HG02798 (cell line): ENCODE measurements around the gene MMS22L.

Experiments
- ATAC-seq: cut with Tn5 transposase; IDR thresholded peaks from one replicate; pipeline ENCODE4 v1.9.1; 2021; ENCODE audit warnings: mild to moderate bottlenecking; ENCODE audit not compliant: unreplicated experiment, poor library complexity

MMS22L gene

DNA sequence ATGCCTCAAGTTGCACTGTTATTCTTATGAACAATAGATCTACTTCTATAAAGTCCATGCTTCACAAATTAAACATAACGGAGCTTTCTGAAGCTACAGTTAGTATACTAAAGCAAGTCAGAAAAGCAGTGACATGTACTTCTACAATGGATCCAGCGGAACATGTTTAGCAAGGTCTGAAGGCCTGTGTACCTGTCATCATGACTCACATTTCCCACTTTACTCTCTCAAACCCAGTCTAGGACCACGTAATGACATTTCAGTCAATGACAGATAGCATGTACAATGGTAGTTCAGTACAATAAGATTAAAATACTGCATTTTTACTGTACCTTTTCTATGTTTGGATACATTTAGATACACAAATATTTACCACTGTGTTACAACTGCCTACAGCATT lies 132.1 kb downstream of the MMS22L start:
- ATAC-seq: no peak

DNA sequence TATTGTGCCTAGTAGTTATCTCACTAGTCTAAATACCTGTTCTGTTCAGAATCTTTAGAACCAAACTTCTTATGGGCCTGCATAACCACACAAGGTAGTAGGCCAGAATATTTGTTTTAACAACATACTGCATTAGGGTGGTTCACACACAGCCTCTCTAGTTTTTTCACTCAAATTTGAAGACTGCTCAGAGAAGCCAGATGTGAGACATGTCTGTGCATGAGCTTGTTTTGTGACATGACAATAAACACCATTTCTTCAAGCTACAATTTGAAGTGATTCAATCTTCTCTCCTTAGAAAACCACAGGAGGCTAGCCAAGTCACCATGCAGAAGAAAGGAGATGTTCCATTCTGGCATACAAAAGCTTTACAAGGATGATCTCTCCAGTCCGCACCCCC lies 135.6 kb downstream of the MMS22L start:
- ATAC-seq: no peak

DNA sequence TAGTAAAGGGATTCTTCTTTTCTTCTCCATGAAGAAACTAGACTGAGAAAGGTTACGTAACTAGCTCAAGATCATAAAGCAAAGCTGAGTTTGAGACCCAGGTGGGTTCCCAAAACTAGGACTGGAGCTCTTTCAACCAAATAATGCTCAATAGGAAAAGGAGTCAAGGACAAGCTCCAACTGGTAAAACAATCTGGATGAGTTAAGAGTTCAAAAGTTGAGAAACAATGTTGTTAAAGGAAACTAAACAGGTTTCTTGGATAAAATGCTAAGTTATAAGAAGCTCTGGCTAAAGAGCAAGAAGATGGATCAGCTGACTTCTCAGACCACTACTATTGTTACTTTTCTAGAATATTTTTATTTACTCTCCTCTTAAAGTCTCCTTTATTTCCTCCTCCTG lies 137.3 kb downstream of the MMS22L start:
- no peak for ATAC-seq

DNA sequence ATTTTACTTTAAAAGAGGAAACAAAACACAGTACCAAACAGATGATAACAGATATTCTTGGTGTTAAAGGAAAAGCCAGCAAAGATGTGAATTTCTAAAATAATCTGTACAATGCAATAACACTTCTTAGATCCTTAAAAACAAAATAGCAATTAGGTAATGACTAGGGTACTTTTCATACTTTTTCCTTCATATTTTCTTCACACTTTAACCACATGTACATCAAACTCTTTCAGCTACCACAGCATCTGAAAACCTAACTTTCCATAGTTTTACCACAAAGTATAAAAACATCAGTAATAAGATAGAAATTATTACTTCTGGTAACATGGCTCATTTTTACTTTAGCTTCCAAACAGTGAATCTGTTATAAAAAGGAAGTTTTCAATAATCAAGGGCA lies 141.3 kb downstream of the MMS22L start:
- no peak for ATAC-seq

- no peak for ATAC-seq
Observed at GRCh38 chr6:97138581-97138980, 144.4 kb downstream of the MMS22L start.

GRCh38 chr6:97136626-97137358 lies 146.2 kb downstream of the MMS22L start:
- ATAC-seq: peak; percentile 63

DNA sequence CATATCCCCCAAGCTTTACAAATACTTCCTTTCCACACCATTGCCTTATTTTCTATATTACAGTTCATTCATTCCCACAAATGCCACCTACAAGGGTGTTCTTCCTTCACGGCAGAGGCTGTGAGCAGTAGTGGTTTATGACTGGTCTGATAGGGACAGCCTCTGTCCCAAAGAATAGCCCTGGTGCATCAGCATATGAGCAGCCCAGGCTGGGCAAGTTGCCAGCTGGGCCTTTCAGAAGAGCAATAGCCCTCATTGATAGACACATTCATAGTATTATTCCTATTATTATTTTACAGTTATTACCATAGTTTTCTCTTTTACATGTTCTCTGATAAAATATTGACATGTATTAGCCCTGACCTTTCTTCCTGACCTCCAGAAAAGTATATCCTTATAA lies 149.9 kb downstream of the MMS22L start:
- no peak for ATAC-seq

GRCh38 chr6:97129106-97129505 lies 153.9 kb downstream of the MMS22L start:
- ATAC-seq: no peak

GRCh38 chr6:97128507-97128906 lies 154.5 kb downstream of the MMS22L start:
- ATAC-seq: no peak

GRCh38 chr6:97123652-97124051 lies 159.4 kb downstream of the MMS22L start:
- no peak for ATAC-seq

GRCh38 chr6:97123112-97123511 lies 159.9 kb downstream of the MMS22L start:
- ATAC-seq: no peak

- no peak for ATAC-seq
Observed at GRCh38 chr6:97120511-97120910, 162.5 kb downstream of the MMS22L start.

DNA sequence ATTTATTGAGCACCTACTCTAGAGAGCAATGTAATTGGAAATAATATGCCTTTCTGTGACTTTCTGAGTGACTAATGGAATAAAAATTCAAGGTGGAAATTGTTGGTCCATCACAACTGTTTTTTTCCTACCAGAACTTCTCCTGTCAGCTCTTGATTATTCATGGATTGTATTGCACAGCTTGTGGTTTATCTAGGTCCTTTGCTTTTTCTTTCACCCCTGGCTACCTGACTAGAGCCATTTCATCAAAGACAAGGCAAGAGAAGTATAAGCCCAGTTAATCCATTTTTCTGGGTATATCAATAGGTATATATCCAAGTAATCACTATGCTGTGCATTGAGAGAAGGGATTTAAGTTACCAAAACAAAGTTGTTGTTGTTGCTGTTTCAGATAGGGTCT lies 168.4 kb downstream of the MMS22L start:
- no peak for ATAC-seq

GRCh38 chr6:97113170-97113569 lies 169.8 kb downstream of the MMS22L start:
- ATAC-seq: no peak

DNA sequence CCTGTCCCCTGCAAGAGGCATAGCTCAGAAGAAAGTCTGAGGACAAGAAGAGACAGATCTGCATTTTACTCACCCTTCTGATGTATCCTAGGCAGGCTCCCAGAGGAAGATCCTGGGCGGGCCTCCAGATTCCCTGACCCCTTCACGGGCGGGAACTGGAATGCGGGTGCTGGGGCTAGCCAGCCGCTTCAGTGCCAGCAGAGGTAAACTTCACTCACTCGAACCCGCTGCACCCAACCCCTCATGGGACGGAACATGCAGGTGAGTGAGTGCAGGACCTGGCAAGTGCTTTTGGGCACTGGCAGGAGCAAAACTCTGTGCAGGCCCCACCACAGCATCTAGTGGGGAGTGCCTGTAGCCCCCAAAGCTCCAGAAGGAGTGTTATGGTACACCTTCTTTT lies 171.8 kb downstream of the MMS22L start:
- ATAC-seq: no peak

DNA sequence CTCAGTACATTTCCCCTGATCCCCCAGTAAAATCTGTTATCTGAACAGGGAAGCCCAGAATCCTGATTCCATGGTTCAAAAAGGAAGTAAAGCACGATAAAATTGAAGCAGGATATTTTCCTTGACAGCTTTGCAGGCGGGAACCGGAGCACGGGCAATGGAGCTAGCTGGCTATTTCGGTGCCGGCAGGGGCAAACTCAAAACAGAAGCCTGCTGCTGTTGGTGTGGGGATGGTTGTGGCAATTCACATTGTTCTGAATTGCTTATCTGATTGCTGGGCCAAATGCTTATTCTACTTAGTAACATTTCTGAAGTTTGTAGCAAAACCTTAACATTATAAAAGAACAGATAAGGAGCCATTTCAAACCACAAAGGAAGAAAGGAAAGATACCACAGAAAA lies 172.4 kb downstream of the MMS22L start:
- ATAC-seq: no peak

DNA sequence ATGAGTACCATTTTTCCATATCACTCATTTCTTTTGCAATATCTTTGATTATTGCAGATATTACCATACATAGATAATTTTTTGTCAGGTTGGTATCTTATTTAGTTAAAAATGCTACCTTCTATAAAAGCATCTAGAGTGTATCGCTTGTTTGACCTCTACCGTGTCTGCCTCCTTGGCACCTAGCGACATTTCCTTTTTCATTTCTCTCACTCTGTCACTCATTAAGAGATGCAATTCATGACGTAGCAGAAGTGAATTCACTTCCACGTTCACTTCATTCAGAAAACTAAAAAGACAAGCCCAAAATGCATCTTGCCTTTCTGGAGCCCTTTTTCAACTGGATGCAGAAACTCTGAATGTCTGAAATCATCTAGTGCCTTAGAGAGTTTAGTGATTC lies 172.9 kb downstream of the MMS22L start:
- no peak for ATAC-seq

DNA sequence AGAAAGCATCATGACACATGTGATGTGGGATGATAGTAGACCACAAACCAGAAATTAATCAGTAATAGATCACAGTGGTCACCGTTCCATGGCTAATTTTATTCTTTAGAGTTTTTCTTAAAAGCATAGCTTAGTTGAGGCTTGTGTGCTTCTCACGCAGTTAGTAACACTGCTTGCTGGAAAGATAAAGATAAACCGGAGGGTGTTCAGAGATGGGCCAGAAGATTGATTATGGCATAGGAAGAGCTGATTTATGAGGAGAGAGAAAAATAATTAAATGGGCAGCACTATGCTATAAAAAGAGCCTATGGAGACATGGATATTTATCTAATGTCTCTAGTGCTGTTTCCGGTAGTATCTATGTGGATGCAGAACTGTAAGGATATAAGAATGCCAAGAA lies 173.6 kb downstream of the MMS22L start:
- no peak for ATAC-seq

DNA sequence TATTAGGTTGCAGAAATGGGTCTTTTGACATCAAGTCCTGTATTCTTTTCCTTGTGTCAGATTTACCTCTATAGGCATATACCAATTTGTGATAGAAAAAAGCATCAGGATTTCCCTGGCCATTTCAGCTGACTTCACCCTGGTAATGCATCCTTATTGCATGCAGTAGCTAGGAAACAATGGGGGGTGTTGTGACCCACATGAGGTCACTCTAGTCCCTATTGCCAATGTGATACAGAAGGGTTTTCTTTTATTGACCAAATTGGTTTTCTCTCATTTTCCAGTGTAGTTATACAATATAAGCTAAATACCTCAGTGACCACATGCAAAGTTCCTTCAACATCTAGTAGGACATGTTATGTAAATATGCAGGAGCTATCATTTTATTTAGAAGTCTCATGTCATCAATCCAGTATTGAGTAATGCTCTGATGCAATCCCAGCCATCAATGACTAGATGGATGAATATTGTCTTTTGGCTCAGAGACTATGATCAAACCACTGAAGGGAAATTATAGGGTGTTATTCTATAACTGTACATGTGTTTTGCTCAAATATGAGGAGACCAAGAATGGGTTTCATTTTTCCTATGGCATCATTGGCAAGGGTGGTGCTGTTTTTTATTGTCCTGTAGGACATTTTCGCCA lies 180.7 kb downstream of the MMS22L start:
- no peak for ATAC-seq

DNA sequence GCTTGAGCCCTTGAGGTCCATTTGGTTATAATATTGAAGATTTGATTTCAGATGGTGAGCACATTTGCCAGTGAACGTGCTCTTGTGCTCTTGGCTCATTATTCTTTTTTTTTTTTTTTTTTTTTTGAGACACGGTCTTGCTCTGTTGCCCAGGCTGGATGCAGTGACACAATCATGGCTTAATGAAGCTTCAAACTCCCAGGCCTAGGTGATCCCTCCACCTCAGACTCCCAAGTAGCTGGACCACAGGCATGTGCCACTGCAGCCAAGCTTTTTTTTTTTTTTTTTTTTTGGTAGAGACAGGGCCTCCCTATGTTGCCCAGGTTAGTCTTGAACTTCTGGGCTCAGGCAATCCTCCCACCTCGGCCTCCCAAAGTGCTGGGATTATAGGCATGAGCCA lies 182.3 kb downstream of the MMS22L start:
- no peak for ATAC-seq

GRCh38 chr6:97097068-97098047 lies 185.7 kb downstream of the MMS22L start:
- ATAC-seq: no peak
